GM23338 (cell line): Measurements from ENCODE around the gene CD180. TPM values are rescaled to one million over a fixed set of nuclear protein-coding genes. Genes with fewer than 3 reads are reported as not detected.

Experiments
- ATAC-seq: fragments of 200-7000 bp; cut with Tn5 transposase; 3 replicates; pipeline ENCODE4 v1.9.1; 2020
- DNase-seq: peaks from one replicate; pipeline ENCODE4 v3.0.0-alpha.2; 2015; ENCODE audit warnings: low spot score
- H2AFZ ChIP-seq: fragments of 200-600 bp; sonication (generic); 2 replicates; pipeline ENCODE4 v1.8.0; 2016; ENCODE audit warnings: antibody characterized with exemption, mild to moderate bottlenecking, moderate library complexity
- H3F3A ChIP-seq: fragments of 200-600 bp; sonication (generic); replicated peaks from 2 replicates; pipeline ENCODE4 v1.8.0; 2017; ENCODE audit warnings: antibody characterized with exemption, mixed run types, low read depth
- H3K27ac ChIP-seq: fragments of 200-600 bp; sonication (generic); 2 replicates; pipeline ENCODE4 v1.6.1; 2016; ENCODE audit warnings: low read depth
- H3K27me3 ChIP-seq: fragments of 200-600 bp; sonication (generic); 2 replicates; pipeline ENCODE4 v1.8.0; 2016; ENCODE audit warnings: mild to moderate bottlenecking, mixed run types, moderate library complexity; ENCODE audit not compliant: insufficient read depth
- H3K36me3 ChIP-seq: fragments of 200-600 bp; sonication (generic); 2 replicates; pipeline ENCODE4 v1.8.0; 2016; ENCODE audit warnings: mild to moderate bottlenecking; ENCODE audit not compliant: insufficient read depth
- H3K4me1 ChIP-seq: fragments of 200-600 bp; sonication (generic); 2 replicates; pipeline ENCODE4 v1.8.0; 2016; ENCODE audit warnings: mild to moderate bottlenecking, moderate library complexity; ENCODE audit not compliant: insufficient read depth
- H3K4me2 ChIP-seq: fragments of 200-600 bp; sonication (generic); 2 replicates; pipeline ENCODE4 v1.7.1; 2017; ENCODE audit warnings: mixed run types
- H3K4me3 ChIP-seq: fragments of 200-600 bp; sonication (generic); 2 replicates; pipeline ENCODE4 v1.6.1; 2016; ENCODE audit warnings: mixed run types
- H3K79me2 ChIP-seq: fragments of 200-600 bp; sonication (generic); replicated peaks from 2 replicates; pipeline ENCODE4 v1.8.0; 2017; ENCODE audit warnings: mild to moderate bottlenecking; ENCODE audit not compliant: insufficient read depth
- H3K9me2 ChIP-seq: fragments of 200-600 bp; sonication (generic); 2 replicates; pipeline ENCODE4 v1.8.0; 2017; ENCODE audit not compliant: insufficient read depth
- H4K20me1 ChIP-seq: fragments of 200-600 bp; sonication (generic); replicated peaks from 2 replicates; pipeline ENCODE4 v1.8.0; 2017; ENCODE audit warnings: mild to moderate bottlenecking; ENCODE audit not compliant: insufficient read depth
- H3K27ac Mint-ChIP-seq: 2 replicates; pipeline ENCODE4 v1.8.0; 2020; ENCODE audit warnings: inconsistent platforms, mild to moderate bottlenecking, moderate library complexity, mixed read lengths
- H3K27me3 Mint-ChIP-seq: 3 replicates; pipeline ENCODE4 v1.8.0; 2022; ENCODE audit warnings: low read depth, mild to moderate bottlenecking, moderate library complexity, mixed read lengths, inconsistent platforms; ENCODE audit not compliant: insufficient read depth, poor library complexity
- H3K36me3 Mint-ChIP-seq: 3 replicates; pipeline ENCODE4 v1.8.0; 2021; ENCODE audit warnings: low read depth, mild to moderate bottlenecking, inconsistent platforms, moderate library complexity, mixed read lengths
- H3K4me1 Mint-ChIP-seq: 3 replicates; pipeline ENCODE4 v1.8.0; 2020; ENCODE audit warnings: mild to moderate bottlenecking, inconsistent platforms, mixed read lengths
- H3K4me3 Mint-ChIP-seq: 3 replicates; pipeline ENCODE4 v1.8.0; 2021; ENCODE audit warnings: moderate library complexity, mild to moderate bottlenecking, inconsistent platforms, mixed read lengths
- H3K9me3 Mint-ChIP-seq: 3 replicates; pipeline ENCODE4 v1.8.0; 2020; ENCODE audit warnings: moderate library complexity, mild to moderate bottlenecking, inconsistent platforms, mixed read lengths
- CREB1 ChIP-seq: fragments of 250-450 bp; sonication (Bioruptor Pico); IDR thresholded peaks from 2 replicates; pipeline ENCODE4 v1.5.0; 2020; ENCODE audit warnings: low read depth, mild to moderate bottlenecking, moderate library complexity
- CTCF ChIP-seq, 2 experiments: fragments of 200-600 bp in 1 of 2; sonication (generic) in 1 of 2; conservative IDR thresholded peaks; 2 replicates each; pipeline versions ENCODE4 v1.5.1 to v1.6.1; 2016 to 2017; ENCODE audit warnings: antibody characterized with exemption in 2 of 2, low read depth in 2 of 2, mild to moderate bottlenecking in 2 of 2, moderate library complexity in 1 of 2
- ETS1 ChIP-seq: IDR thresholded peaks from 2 replicates; pipeline ENCODE4 v1.6.1; 2016; ENCODE audit warnings: antibody characterized with exemption
- EZH2 ChIP-seq: fragments of 200-600 bp; sonication (generic); IDR thresholded peaks from one replicate; pipeline ENCODE4 v1.8.0; 2017; ENCODE audit warnings: antibody characterized with exemption, mild to moderate bottlenecking, low read depth; ENCODE audit not compliant: unreplicated experiment
- JUNB ChIP-seq: IDR thresholded peaks from one replicate; pipeline ENCODE4 v1.6.1; 2016; ENCODE audit warnings: antibody characterized with exemption; ENCODE audit not compliant: unreplicated experiment
- POLR2AphosphoS5 ChIP-seq: IDR thresholded peaks from 2 replicates; pipeline ENCODE4 v1.6.1; 2016; ENCODE audit warnings: antibody characterized with exemption, low read depth
- REST ChIP-seq: IDR thresholded peaks from one replicate; pipeline ENCODE4 v1.6.1; 2018; ENCODE audit warnings: antibody characterized with exemption; ENCODE audit not compliant: unreplicated experiment
- ZNF114 ChIP-seq: fragments of 250-450 bp; sonication (Bioruptor Pico); IDR thresholded peaks from 2 replicates; pipeline ENCODE4 v1.5.0; 2020; ENCODE audit warnings: mild to moderate bottlenecking, moderate library complexity
- ZNF331 ChIP-seq: fragments of 250-450 bp; sonication (Bioruptor Pico); IDR thresholded peaks from 2 replicates; pipeline ENCODE4 v1.5.0; 2020; ENCODE audit warnings: low read depth, mild to moderate bottlenecking, moderate library complexity
- ZNF462 ChIP-seq: fragments of 250-450 bp; sonication (Bioruptor Pico); IDR thresholded peaks from 2 replicates; pipeline ENCODE4 v1.5.0; 2020; ENCODE audit warnings: mild to moderate bottlenecking, moderate library complexity
- polyA plus RNA-seq: library from polyadenylated mRNA; unstranded; fragments of >200 nt; fragmentation: Nextera tagmentation; extraction: Ambion mirVana; gene quantifications from 2 replicates; pipeline ENCODE4 v1.2.1, GENCODE V29; 2016
- total RNA-seq: library from RNA; depleted of rRNA; stranded (reverse); fragments of >200 nt; shearing (Covaris generic); gene quantifications from 2 replicates; pipeline ENCODE4 v1.2.3, GENCODE V29; 2014

The CD180 gene
- total and polyA plus RNA-seq, 2 experiments from 2014 or later = not detected

- H3K36me3 Mint-ChIP-seq = no peaks in the 10 kb centered on the region; the same call in 2 of the 3 replicates
- Histone ChIP-seq H3K4me3 (no peak overlapping the region), H3K4me1 (no peaks in the 10 kb centered on the region), H4K20me1 (no peaks in the 10 kb centered on the region), H3K27ac (no peak overlapping the region), H3K36me3 (no peaks in the 10 kb centered on the region; the same call in 1 of the 2 replicates), H3K27me3 (no peaks in the 10 kb centered on the region), H3F3A (no peaks in the 10 kb centered on the region), H3K9me2 (no peaks in the 10 kb centered on the region; the same call in 1 of the 2 replicates), H3K79me2 (no peaks in the 10 kb centered on the region), H3K4me2 (no peak overlapping the region), H2AFZ (no peak overlapping the region)
- TF ChIP-seq ZNF114 = no peak
- H3K4me3 Mint-ChIP-seq = no peak overlapping the region
- H3K9me3 Mint-ChIP-seq = peaks cover 7% of the 10 kb centered on the region; the same call in 2 of the 3 replicates
- no peak for DNase-seq
- H3K27me3 Mint-ChIP-seq = no peaks in the 10 kb centered on the region
- no peaks in the 10 kb centered on the region for H3K4me1 Mint-ChIP-seq
- no peak overlapping the region for H3K27ac Mint-ChIP-seq
- no peak for ATAC-seq
These were observed 2.3 kb upstream of the CD180 start for GRCh38 chr5:67198917-67199316.

GRCh38 chr5:67197536-67197935 is 937 bp upstream of the CD180 start:
- peaks cover 11% of the 10 kb centered on the region for H3K9me3 Mint-ChIP-seq
- no peaks in the 10 kb centered on the region for H3K79me2 ChIP-seq
- no peak overlapping the region for H2AFZ ChIP-seq
- H3K36me3 ChIP-seq = no peaks in the 10 kb centered on the region; the same call in 1 of the 2 replicates
- no peak overlapping the region for H3K27ac Mint-ChIP-seq
- DNase-seq = no peak
- H3K4me1 Mint-ChIP-seq = no peaks in the 10 kb centered on the region
- H4K20me1 ChIP-seq = no peaks in the 10 kb centered on the region
- H3K4me1 ChIP-seq = no peaks in the 10 kb centered on the region
- H3F3A ChIP-seq = no peaks in the 10 kb centered on the region
- H3K4me3 Mint-ChIP-seq = no peak overlapping the region
- H3K4me3 ChIP-seq = no peak overlapping the region
- H3K27me3 ChIP-seq = no peaks in the 10 kb centered on the region
- H3K4me2 ChIP-seq = no peak overlapping the region
- no peaks in the 10 kb centered on the region for H3K27me3 Mint-ChIP-seq
- H3K27ac ChIP-seq = no peak overlapping the region
- peaks cover 4% of the 10 kb centered on the region; the same call in 1 of the 2 replicates for H3K9me2 ChIP-seq
- no peak for ATAC-seq
- H3K36me3 Mint-ChIP-seq = peaks cover 3% of the 10 kb centered on the region; the same call in 2 of the 3 replicates
- TF ChIP-seq CTCF (conservative IDR thresholded peaks at IDR 0.05; ENCODE audit: low read depth in 2 of 2) = no peak
- TF ChIP-seq REST = no peak
- TF ChIP-seq ZNF331 (CRISPR knock-in tag) = no peak
- no peak for TF ChIP-seq JUNB
- TF ChIP-seq ETS1 = no peak
- TF ChIP-seq POLR2AphosphoS5 = no peak
- no peak for TF ChIP-seq ZNF462 (CRISPR knock-in tag)
- no peak for TF ChIP-seq CREB1
- no peak for TF ChIP-seq EZH2
